HG03066 (cell line): ENCODE measurements around the gene VGLL4.
"Not testable (repeated sequence)": the region's sequence is repeated elsewhere in the genome, so short reads cannot be mapped to it uniquely, and the experiment has no call there.

Experiments used
- ATAC-seq: cut with Tn5 transposase; IDR thresholded peaks from one replicate; pipeline ENCODE4 v1.9.1; 2021; ENCODE audit warnings: low read depth; ENCODE audit not compliant: unreplicated experiment

VGLL4 gene

GRCh38 chr3:11588755-11589154 is 55.0 kb downstream of the VGLL4 start:
- no peak for ATAC-seq

- ATAC-seq, result no peak
Measured at GRCh38 chr3:11588338-11588737, 55.4 kb downstream of the VGLL4 start.

- no peak for ATAC-seq
Measured at GRCh38 chr3:11587766-11588165, 55.9 kb downstream of the VGLL4 start.

- ATAC-seq, result no peak
Measured at GRCh38 chr3:11584570-11584969, 59.1 kb downstream of the VGLL4 start.

GRCh38 chr3:11583638-11584046 is 60.1 kb downstream of the VGLL4 start:
- no peak for ATAC-seq

GRCh38 chr3:11583235-11583634 is 60.5 kb downstream of the VGLL4 start:
- no peak for ATAC-seq

GRCh38 chr3:11582191-11582968 is 61.3 kb downstream of the VGLL4 start:
- ATAC-seq, result no peak

GRCh38 chr3:11581237-11582190 is 62.2 kb downstream of the VGLL4 start:
- no peak for ATAC-seq

- ATAC-seq, result no peak
Measured at GRCh38 chr3:11580645-11581044, 63.1 kb downstream of the VGLL4 start.

GRCh38 chr3:11578169-11578568 is 65.5 kb downstream of the VGLL4 start:
- ATAC-seq, result no peak

GRCh38 chr3:11576453-11576852 is 67.3 kb downstream of the VGLL4 start:
- no peak for ATAC-seq

GRCh38 chr3:11575677-11576076 is 68.0 kb downstream of the VGLL4 start:
- ATAC-seq, result no peak

GRCh38 chr3:11574981-11575669 is 68.6 kb downstream of the VGLL4 start:
- no peak for ATAC-seq

- ATAC-seq, result not testable (repeated sequence)
Measured at GRCh38 chr3:11572660-11573059, 71.1 kb downstream of the VGLL4 start.

GRCh38 chr3:11570789-11571495 is 72.8 kb downstream of the VGLL4 start:
- ATAC-seq, result no peak

- ATAC-seq, result no peak
Measured at GRCh38 chr3:11570251-11570650, 73.5 kb downstream of the VGLL4 start.

GRCh38 chr3:11569156-11569741 is 74.5 kb downstream of the VGLL4 start:
- ATAC-seq, result no peak

GRCh38 chr3:11568503-11569155 is 75.1 kb downstream of the VGLL4 start:
- ATAC-seq, result no peak
